ENCODE measurements around the gene TNNI3. TPM values are rescaled to one million over a fixed set of nuclear protein-coding genes. Genes with fewer than 3 reads are reported as not detected.
A peak's percentile ranks its signal among the peaks of the same experiment; 100 is the strongest.

The TNNI3 gene
- total and polyA plus RNA-seq, 9 of the 15 experiments (the other 6 are each of a cell fraction or from before 2014, with no cell fraction given), result 4.7 to 158 (median 42.0) TPM

DNA sequence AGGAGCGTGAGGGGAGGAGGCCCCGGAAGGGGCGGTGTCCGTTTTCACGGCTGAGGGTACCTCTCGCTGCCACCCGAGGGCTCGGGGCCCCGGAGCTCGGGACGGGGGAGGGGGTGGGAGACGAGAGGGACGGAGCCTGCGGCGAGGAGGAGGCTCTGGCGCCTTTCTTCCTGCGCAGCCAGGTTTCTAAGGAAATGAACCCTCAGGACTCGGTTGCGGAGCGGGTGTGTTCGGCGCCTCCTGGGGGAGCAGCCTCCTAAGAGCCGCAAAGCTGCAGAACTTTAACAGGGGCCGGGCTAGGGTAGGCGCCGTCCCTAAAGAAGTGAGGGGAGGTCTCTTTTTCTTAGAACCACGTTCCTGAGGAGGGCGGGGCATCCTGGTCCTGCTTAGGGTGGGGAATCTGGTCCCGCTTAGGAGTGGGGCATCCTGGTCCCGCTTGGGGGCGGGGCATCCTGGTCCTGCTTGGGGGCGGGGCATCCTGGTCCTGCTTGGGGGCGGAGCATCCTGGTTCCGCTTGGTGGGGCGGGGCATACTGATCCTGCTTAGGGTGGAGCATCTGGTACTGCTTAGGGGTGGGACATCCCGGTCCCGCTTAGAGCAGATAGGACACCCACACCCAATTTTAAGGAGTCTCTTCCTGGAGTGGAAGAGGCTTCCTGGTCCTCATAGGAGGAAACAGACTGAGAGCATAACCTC is 16.3 kb upstream of the TNNI3 start (continued):
- TF ChIP-seq SNRNP70 (optimal IDR thresholded peaks at IDR 0.05; ENCODE audit: low read depth, low read length), result no peak
- TF ChIP-seq ZNF668 (CRISPR knock-in tag; IDR thresholded peaks at IDR 0.05), result no peak
- TF ChIP-seq ESRRB (CRISPR knock-in tag; IDR thresholded peaks at IDR 0.05; ENCODE audit: borderline replicate concordance), result no peak
- no peak for TF ChIP-seq SMAD3 (CRISPR knock-in tag; conservative IDR thresholded peaks at IDR 0.05)
- peak; percentile 28; the same call in 1 of the 2 replicates for TF ChIP-seq SMARCE1 (IDR thresholded peaks at IDR 0.05)
- TF ChIP-seq KLF13 (tag; IDR thresholded peaks at IDR 0.05; ENCODE audit: borderline replicate concordance, low read depth), result no peak
- TF ChIP-seq RUNX1 (IDR thresholded peaks at IDR 0.05; ENCODE audit: low read depth), result no peak
- no peak for TF ChIP-seq CHD1 (IDR thresholded peaks at IDR 0.05; ENCODE audit: low read length)
- no peak for TF ChIP-seq DACH1 (IDR thresholded peaks at IDR 0.05; ENCODE audit: partially characterized antibody)
- TF ChIP-seq MTA1 (IDR thresholded peaks at IDR 0.05; ENCODE audit: borderline replicate concordance), result no peak
- TF ChIP-seq, protein P1, sequence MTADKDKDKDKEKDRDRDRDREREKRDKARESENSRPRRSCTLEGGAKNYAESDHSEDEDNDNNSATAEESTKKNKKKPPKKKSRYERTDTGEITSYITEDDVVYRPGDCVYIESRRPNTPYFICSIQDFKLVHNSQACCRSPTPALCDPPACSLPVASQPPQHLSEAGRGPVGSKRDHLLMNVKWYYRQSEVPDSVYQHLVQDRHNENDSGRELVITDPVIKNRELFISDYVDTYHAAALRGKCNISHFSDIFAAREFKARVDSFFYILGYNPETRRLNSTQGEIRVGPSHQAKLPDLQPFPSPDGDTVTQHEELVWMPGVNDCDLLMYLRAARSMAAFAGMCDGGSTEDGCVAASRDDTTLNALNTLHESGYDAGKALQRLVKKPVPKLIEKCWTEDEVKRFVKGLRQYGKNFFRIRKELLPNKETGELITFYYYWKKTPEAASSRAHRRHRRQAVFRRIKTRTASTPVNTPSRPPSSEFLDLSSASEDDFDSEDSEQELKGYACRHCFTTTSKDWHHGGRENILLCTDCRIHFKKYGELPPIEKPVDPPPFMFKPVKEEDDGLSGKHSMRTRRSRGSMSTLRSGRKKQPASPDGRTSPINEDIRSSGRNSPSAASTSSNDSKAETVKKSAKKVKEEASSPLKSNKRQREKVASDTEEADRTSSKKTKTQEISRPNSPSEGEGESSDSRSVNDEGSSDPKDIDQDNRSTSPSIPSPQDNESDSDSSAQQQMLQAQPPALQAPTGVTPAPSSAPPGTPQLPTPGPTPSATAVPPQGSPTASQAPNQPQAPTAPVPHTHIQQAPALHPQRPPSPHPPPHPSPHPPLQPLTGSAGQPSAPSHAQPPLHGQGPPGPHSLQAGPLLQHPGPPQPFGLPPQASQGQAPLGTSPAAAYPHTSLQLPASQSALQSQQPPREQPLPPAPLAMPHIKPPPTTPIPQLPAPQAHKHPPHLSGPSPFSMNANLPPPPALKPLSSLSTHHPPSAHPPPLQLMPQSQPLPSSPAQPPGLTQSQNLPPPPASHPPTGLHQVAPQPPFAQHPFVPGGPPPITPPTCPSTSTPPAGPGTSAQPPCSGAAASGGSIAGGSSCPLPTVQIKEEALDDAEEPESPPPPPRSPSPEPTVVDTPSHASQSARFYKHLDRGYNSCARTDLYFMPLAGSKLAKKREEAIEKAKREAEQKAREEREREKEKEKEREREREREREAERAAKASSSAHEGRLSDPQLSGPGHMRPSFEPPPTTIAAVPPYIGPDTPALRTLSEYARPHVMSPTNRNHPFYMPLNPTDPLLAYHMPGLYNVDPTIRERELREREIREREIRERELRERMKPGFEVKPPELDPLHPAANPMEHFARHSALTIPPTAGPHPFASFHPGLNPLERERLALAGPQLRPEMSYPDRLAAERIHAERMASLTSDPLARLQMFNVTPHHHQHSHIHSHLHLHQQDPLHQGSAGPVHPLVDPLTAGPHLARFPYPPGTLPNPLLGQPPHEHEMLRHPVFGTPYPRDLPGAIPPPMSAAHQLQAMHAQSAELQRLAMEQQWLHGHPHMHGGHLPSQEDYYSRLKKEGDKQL (CRISPR knock-in tag; IDR thresholded peaks at IDR 0.05; ENCODE audit: borderline replicate concordance), result no peak
- TF ChIP-seq ZNF639 (CRISPR knock-in tag; conservative IDR thresholded peaks at IDR 0.05 in 1 of 2, IDR thresholded peaks at IDR 0.05 in 1 of 2), result no peak
- TF ChIP-seq, protein P2, sequence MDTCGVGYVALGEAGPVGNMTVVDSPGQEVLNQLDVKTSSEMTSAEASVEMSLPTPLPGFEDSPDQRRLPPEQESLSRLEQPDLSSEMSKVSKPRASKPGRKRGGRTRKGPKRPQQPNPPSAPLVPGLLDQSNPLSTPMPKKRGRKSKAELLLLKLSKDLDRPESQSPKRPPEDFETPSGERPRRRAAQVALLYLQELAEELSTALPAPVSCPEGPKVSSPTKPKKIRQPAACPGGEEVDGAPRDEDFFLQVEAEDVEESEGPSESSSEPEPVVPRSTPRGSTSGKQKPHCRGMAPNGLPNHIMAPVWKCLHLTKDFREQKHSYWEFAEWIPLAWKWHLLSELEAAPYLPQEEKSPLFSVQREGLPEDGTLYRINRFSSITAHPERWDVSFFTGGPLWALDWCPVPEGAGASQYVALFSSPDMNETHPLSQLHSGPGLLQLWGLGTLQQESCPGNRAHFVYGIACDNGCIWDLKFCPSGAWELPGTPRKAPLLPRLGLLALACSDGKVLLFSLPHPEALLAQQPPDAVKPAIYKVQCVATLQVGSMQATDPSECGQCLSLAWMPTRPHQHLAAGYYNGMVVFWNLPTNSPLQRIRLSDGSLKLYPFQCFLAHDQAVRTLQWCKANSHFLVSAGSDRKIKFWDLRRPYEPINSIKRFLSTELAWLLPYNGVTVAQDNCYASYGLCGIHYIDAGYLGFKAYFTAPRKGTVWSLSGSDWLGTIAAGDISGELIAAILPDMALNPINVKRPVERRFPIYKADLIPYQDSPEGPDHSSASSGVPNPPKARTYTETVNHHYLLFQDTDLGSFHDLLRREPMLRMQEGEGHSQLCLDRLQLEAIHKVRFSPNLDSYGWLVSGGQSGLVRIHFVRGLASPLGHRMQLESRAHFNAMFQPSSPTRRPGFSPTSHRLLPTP (IDR thresholded peaks at IDR 0.05; ENCODE audit: borderline replicate concordance, extremely low read depth, insufficient read length), result no peak
- TF ChIP-seq BRD9 (IDR thresholded peaks at IDR 0.05; ENCODE audit: low read depth, partially characterized antibody), result no peak
- no peak for TF ChIP-seq MCM2 (IDR thresholded peaks at IDR 0.05; ENCODE audit: low read depth)
